KMS-11 (cell line): Measurements from ENCODE around the gene MOB3B.

Source experiments
- H2AFZ ChIP-seq: fragments of 200-600 bp; sonication (generic); 2 replicates; pipeline ENCODE4 v1.6.1; 2016; ENCODE audit warnings: antibody characterized with exemption, mixed run types, low read depth
- H3K27ac ChIP-seq: fragments of 200-600 bp; sonication (generic); 2 replicates; pipeline ENCODE4 v1.6.1; 2016; ENCODE audit warnings: mild to moderate bottlenecking, mixed run types
- H3K27me3 ChIP-seq: fragments of 200-600 bp; sonication (generic); 2 replicates; pipeline ENCODE4 v1.6.1; 2017; ENCODE audit warnings: mild to moderate bottlenecking, low read depth, mixed run types, moderate library complexity; ENCODE audit not compliant: insufficient read depth
- H3K36me3 ChIP-seq: fragments of 200-600 bp; sonication (generic); 2 replicates; pipeline ENCODE4 v1.6.1; 2017; ENCODE audit warnings: mild to moderate bottlenecking, mixed run types; ENCODE audit not compliant: insufficient read depth
- H3K4me1 ChIP-seq: fragments of 200-600 bp; sonication (generic); 2 replicates; pipeline ENCODE4 v1.6.1; 2016; ENCODE audit warnings: mild to moderate bottlenecking, low read depth, mixed run types; ENCODE audit not compliant: poor library complexity, severe bottlenecking
- H3K4me2 ChIP-seq: fragments of 200-600 bp; sonication (generic); 2 replicates; pipeline ENCODE4 v1.7.0; 2016; ENCODE audit warnings: mild to moderate bottlenecking, mixed run types
- H3K4me3 ChIP-seq: fragments of 200-600 bp; sonication (generic); IDR thresholded peaks from 2 replicates; pipeline ENCODE4 v1.6.1; 2017; ENCODE audit warnings: low read depth, low read length, mixed read lengths; ENCODE audit not compliant: insufficient read depth
- H3K79me2 ChIP-seq: fragments of 200-600 bp; sonication (generic); 2 replicates; pipeline ENCODE4 v1.6.1; 2016; ENCODE audit warnings: low read depth, mixed run types; ENCODE audit not compliant: insufficient read depth
- H3K9ac ChIP-seq: fragments of 200-600 bp; sonication (generic); 2 replicates; pipeline ENCODE4 v1.6.1; 2016; ENCODE audit warnings: mild to moderate bottlenecking, mixed run types
- H4K20me1 ChIP-seq: fragments of 200-600 bp; sonication (generic); 2 replicates; pipeline ENCODE4 v1.6.1; 2016; ENCODE audit warnings: mild to moderate bottlenecking, mixed run types; ENCODE audit not compliant: insufficient read depth
- CTCF ChIP-seq: fragments of 200-600 bp; sonication (generic); conservative IDR thresholded peaks from 2 replicates; pipeline ENCODE4 v1.6.1; 2017; ENCODE audit warnings: low read depth, mild to moderate bottlenecking, antibody characterized with exemption, low read length, moderate library complexity, mixed read lengths

Gene MOB3B

DNA sequence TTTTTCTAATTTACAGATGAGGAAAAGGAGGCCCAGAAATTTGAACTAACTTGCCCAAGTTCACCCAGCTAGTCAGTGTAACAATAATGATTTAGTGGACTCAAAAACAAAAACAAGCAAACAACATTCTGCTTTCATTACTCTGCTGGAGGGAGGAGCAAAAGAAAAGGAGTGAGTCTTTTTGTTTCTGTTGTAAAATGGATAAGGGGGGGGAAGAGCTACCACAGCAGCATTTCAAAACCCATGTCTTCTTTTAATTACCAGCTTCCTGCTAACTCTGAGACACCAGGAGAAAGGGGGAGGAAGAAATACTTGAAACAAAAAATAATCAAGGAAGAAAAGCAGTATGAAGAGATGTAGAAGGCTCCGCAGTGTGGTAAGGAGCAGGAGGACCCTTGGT lies 193.5 kb downstream of the MOB3B start:
- no peak overlapping the region for H3K9ac ChIP-seq

DNA sequence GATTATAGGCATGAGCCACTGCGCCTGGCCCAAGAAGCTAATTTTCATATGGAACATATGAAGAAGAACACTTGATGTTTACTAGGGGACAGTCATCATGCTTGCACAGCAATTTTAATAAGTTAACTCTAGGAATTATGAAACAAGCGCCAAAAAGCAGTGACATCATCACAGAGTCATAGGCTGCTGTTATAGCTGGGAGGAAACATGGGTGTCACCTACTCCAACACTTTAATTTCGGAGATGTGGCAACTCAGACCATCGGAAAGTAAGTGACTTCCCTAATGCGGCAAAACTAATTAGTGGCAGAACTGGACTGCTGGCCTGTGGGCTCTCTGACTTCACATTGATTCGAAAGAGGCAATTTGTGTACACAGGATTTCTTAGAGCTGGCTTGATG lies 194.5 kb downstream of the MOB3B start:
- no peak overlapping the region for H2AFZ ChIP-seq
- no peaks in the 10 kb centered on the region for H4K20me1 ChIP-seq
- no peaks in the 10 kb centered on the region for H3K27me3 ChIP-seq
- no peak overlapping the region for H3K4me3 ChIP-seq
- TF ChIP-seq CTCF, result no peak
- no peaks in the 10 kb centered on the region for H3K36me3 ChIP-seq
- no peaks in the 10 kb centered on the region for H3K4me1 ChIP-seq
- H3K27ac ChIP-seq, result no peak overlapping the region
- H3K9ac ChIP-seq, result no peak overlapping the region
- no peaks in the 10 kb centered on the region for H3K79me2 ChIP-seq
- H3K4me2 ChIP-seq, result no peak overlapping the region

More for the DNA sequence above, 193.5 kb downstream of the MOB3B start:
- no peak for TF ChIP-seq CTCF
- no peaks in the 10 kb centered on the region for H3K27me3 ChIP-seq
- H3K4me2 ChIP-seq, result no peak overlapping the region
- H3K36me3 ChIP-seq, result no peaks in the 10 kb centered on the region
- no peak overlapping the region for H2AFZ ChIP-seq
- H4K20me1 ChIP-seq, result no peaks in the 10 kb centered on the region
- no peaks in the 10 kb centered on the region for H3K4me1 ChIP-seq
- H3K79me2 ChIP-seq, result no peaks in the 10 kb centered on the region
- H3K27ac ChIP-seq, result no peak overlapping the region
- no peak overlapping the region for H3K4me3 ChIP-seq

GRCh38 chr9:27333241-27334052 lies 196.2 kb downstream of the MOB3B start:
- Histone ChIP-seq H2AFZ (no peak overlapping the region), H3K4me2 (no peak overlapping the region), H3K27me3 (no peaks in the 10 kb centered on the region), H3K79me2 (no peaks in the 10 kb centered on the region), H3K4me1 (no peaks in the 10 kb centered on the region), H3K27ac (no peak overlapping the region), H3K36me3 (no peaks in the 10 kb centered on the region), H4K20me1 (no peaks in the 10 kb centered on the region), H3K9ac (no peak overlapping the region), H3K4me3 (no peak overlapping the region)
- TF ChIP-seq CTCF, result peak; percentile 84

DNA sequence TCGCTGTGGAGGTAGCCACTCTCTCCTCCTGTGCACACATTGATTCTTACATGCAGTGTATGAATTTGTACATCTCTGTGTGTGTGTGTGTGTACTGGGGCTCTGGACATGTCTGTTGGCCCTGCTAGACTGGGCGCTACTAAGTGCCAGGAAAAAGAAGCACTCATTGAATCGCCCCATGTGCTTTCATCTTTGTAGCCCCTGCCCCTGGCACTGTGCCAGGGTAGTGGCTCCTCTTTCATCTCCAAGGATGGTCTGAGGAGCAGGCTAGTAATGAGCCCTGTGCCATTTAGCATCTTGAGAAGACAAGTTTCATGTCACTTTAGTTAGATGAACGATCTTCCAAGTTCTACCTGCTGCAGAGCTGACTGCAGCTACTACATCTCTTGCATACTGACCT lies 198.2 kb downstream of the MOB3B start:
- H3K4me2 ChIP-seq, result no peak overlapping the region
- no peaks in the 10 kb centered on the region for H3K36me3 ChIP-seq
- no peak overlapping the region for H2AFZ ChIP-seq
- H3K27me3 ChIP-seq, result no peaks in the 10 kb centered on the region
- H3K27ac ChIP-seq, result no peak overlapping the region
- no peaks in the 10 kb centered on the region for H3K4me1 ChIP-seq
- H4K20me1 ChIP-seq, result no peaks in the 10 kb centered on the region
- H3K79me2 ChIP-seq, result no peaks in the 10 kb centered on the region
- no peak for TF ChIP-seq CTCF
- no peak overlapping the region for H3K9ac ChIP-seq
- no peak overlapping the region for H3K4me3 ChIP-seq
